Prostate gland (tissue), 2 donors: Measurements from ENCODE around the gene WDR64.

Source experiments
- POLR2A ChIP-seq: fragments of 450-650 bp; IDR thresholded peaks from one replicate; pipeline ENCODE4 v1.6.1; 2016; ENCODE audit warnings: antibody characterized with exemption, mild to moderate bottlenecking
- TF ChIP-seq, protein P1 (sequence below), 4 experiments: fragments of 200-600 bp in 2 of 4; fragments of 450-650 bp in 2 of 4; sonication (generic) in 2 of 4; IDR thresholded peaks; 1 replicate in 3 of 4; 2 replicates in 1 of 4; pipeline ENCODE4 v1.5.1; 2016 to 2019; ENCODE audit warnings: antibody characterized with exemption in 4 of 4, mild to moderate bottlenecking in 2 of 4, moderate library complexity in 2 of 4

DNA sequence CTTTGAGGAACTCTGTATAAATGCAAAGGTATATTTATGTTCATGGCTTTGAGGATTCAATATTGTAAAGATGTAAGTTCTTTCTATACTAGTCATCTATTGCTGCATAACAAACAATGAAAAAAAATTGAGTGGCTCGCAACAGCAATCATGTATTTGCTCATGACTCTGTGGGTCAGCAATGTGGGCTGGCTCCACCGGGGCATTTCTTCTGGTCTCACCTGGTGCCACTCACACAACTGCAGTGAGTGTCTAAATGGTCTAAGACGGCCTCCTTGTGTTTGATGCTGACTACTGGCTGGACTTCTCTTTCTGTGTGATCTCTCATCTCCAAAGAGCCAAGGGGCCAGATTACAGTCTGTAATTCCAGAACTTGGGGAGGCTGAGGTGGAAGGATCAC, 150.8 kb downstream of the WDR64 start:
- TF ChIP-seq, protein P1, sequence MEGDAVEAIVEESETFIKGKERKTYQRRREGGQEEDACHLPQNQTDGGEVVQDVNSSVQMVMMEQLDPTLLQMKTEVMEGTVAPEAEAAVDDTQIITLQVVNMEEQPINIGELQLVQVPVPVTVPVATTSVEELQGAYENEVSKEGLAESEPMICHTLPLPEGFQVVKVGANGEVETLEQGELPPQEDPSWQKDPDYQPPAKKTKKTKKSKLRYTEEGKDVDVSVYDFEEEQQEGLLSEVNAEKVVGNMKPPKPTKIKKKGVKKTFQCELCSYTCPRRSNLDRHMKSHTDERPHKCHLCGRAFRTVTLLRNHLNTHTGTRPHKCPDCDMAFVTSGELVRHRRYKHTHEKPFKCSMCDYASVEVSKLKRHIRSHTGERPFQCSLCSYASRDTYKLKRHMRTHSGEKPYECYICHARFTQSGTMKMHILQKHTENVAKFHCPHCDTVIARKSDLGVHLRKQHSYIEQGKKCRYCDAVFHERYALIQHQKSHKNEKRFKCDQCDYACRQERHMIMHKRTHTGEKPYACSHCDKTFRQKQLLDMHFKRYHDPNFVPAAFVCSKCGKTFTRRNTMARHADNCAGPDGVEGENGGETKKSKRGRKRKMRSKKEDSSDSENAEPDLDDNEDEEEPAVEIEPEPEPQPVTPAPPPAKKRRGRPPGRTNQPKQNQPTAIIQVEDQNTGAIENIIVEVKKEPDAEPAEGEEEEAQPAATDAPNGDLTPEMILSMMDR (IDR thresholded peaks at IDR 0.05), result no peak
- TF ChIP-seq POLR2A, result no peak
